GM12874 (cell line): ENCODE measurements around the gene ADAMTSL1.

Experiments used
- CTCF ChIP-seq: IDR thresholded peaks from 2 replicates; pipeline ENCODE4 v1.5.1; 2011; ENCODE audit warnings: low read depth, mild to moderate bottlenecking, control low read depth, low read length, moderate library complexity; ENCODE audit not compliant: insufficient read depth

Gene ADAMTSL1

GRCh38 chr9:18698992-18699391, 225.0 kb downstream of the ADAMTSL1 start:
- no peak for TF ChIP-seq CTCF

- no peak for TF ChIP-seq CTCF
Observed at GRCh38 chr9:18699764-18700163, 225.8 kb downstream of the ADAMTSL1 start.

- no peak for TF ChIP-seq CTCF
Observed at GRCh38 chr9:18700714-18701113, 226.8 kb downstream of the ADAMTSL1 start.

GRCh38 chr9:18703151-18703900, 229.4 kb downstream of the ADAMTSL1 start:
- TF ChIP-seq CTCF, result no peak

GRCh38 chr9:18703901-18704379, 230.0 kb downstream of the ADAMTSL1 start:
- no peak for TF ChIP-seq CTCF

GRCh38 chr9:18705796-18706392, 231.9 kb downstream of the ADAMTSL1 start:
- TF ChIP-seq CTCF, result no peak

- no peak for TF ChIP-seq CTCF
Observed at GRCh38 chr9:18706648-18707047, 232.7 kb downstream of the ADAMTSL1 start.
